Neural cell (in vitro differentiated cells): Measurements from ENCODE around the gene FABP7.

ENCODE experiments used
- CTCF ChIP-seq: fragments of 450-650 bp; IDR thresholded peaks from 2 replicates; pipeline ENCODE4 v1.5.1; 2014; ENCODE audit warnings: antibody characterized with exemption, mild to moderate bottlenecking, moderate library complexity; ENCODE audit not compliant: poor library complexity, severe bottlenecking
- EP300 ChIP-seq: fragments of 450-650 bp; conservative IDR thresholded peaks from 2 replicates; pipeline ENCODE4 v1.6.1; 2014; ENCODE audit warnings: antibody characterized with exemption, mild to moderate bottlenecking, moderate library complexity; ENCODE audit not compliant: poor library complexity, severe bottlenecking
- EZH2 ChIP-seq: fragments of 200-600, 300-800 bp; shearing (Covaris generic), sonication (generic); IDR thresholded peaks from 2 replicates; pipeline ENCODE4 v1.6.1; 2014; ENCODE audit warnings: antibody characterized with exemption, low read length, borderline replicate concordance, mild to moderate bottlenecking; ENCODE audit not compliant: insufficient read depth, poor library complexity, severe bottlenecking
- MXI1 ChIP-seq: fragments of 450-650 bp; conservative IDR thresholded peaks from 2 replicates; pipeline ENCODE4 v1.6.1; 2014; ENCODE audit warnings: antibody characterized with exemption, mild to moderate bottlenecking; ENCODE audit not compliant: poor library complexity, severe bottlenecking
- POLR2AphosphoS5 ChIP-seq: IDR thresholded peaks from 2 replicates; pipeline ENCODE4 v1.6.1; 2012
- RAD21 ChIP-seq: fragments of 450-650 bp; conservative IDR thresholded peaks from 2 replicates; pipeline ENCODE4 v1.6.1; 2014; ENCODE audit warnings: antibody characterized with exemption, mild to moderate bottlenecking, moderate library complexity
- TAF1 ChIP-seq: IDR thresholded peaks from 2 replicates; pipeline ENCODE4 v1.6.1; 2012; ENCODE audit warnings: low read depth
- TF ChIP-seq, protein P1 (sequence below): IDR thresholded peaks from 2 replicates; pipeline ENCODE4 v1.6.1; 2012; ENCODE audit warnings: borderline replicate concordance

DNA sequence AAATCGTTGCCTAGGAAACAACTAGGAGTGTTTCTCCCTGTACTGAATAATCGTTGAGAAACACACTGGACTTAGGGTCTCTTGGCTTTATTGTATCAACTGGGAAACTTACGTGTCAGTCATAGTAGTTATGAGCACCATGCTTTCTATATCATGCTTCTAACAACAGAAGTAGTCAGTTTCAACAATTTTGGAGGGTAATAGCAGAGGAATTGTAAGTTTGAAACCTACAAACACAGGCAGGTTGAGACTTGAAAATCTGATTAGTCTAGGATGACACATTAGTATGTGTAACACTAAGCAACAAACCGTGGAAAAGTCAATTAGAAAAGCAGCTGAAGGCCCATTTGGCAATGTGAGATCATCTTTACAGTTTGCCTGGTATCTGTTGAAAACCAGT is 43.9 kb upstream of the FABP7 start:
- TF ChIP-seq CTCF (no peak), EZH2 (no peak), POLR2AphosphoS5 (no peak), EP300 (no peak), TAF1 (no peak), RAD21 (no peak), MXI1 (no peak)
- TF ChIP-seq, protein P1, sequence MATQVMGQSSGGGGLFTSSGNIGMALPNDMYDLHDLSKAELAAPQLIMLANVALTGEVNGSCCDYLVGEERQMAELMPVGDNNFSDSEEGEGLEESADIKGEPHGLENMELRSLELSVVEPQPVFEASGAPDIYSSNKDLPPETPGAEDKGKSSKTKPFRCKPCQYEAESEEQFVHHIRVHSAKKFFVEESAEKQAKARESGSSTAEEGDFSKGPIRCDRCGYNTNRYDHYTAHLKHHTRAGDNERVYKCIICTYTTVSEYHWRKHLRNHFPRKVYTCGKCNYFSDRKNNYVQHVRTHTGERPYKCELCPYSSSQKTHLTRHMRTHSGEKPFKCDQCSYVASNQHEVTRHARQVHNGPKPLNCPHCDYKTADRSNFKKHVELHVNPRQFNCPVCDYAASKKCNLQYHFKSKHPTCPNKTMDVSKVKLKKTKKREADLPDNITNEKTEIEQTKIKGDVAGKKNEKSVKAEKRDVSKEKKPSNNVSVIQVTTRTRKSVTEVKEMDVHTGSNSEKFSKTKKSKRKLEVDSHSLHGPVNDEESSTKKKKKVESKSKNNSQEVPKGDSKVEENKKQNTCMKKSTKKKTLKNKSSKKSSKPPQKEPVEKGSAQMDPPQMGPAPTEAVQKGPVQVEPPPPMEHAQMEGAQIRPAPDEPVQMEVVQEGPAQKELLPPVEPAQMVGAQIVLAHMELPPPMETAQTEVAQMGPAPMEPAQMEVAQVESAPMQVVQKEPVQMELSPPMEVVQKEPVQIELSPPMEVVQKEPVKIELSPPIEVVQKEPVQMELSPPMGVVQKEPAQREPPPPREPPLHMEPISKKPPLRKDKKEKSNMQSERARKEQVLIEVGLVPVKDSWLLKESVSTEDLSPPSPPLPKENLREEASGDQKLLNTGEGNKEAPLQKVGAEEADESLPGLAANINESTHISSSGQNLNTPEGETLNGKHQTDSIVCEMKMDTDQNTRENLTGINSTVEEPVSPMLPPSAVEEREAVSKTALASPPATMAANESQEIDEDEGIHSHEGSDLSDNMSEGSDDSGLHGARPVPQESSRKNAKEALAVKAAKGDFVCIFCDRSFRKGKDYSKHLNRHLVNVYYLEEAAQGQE: no peak
